ENCODE results near the gene MYO1F. TPM values are rescaled to one million over a fixed set of nuclear protein-coding genes. Genes with fewer than 3 reads are reported as not detected.

The MYO1F gene
- polyA plus RNA-seq, 2 of the 4 experiments (the other 2 are of a cell fraction) = 0.23 to 0.37 TPM

GRCh38 chr19:8537099-8537498, 40.1 kb downstream of the MYO1F start (continued):
- TF ChIP-seq CEBPB (IDR thresholded peaks at IDR 0.05) (no peak), NFE2L2 (conservative IDR thresholded peaks at IDR 0.05; ENCODE audit: low read length) (no peak), MYC (IDR thresholded peaks at IDR 0.05; ENCODE audit: borderline replicate concordance, low read length) (no peak), FOSL2 (IDR thresholded peaks at IDR 0.05) (no peak), FOSL2 (CRISPR knock-in tag; IDR thresholded peaks at IDR 0.05) (no peak), CHD4 (IDR thresholded peaks at IDR 0.05; ENCODE audit: borderline replicate concordance) (no peak), ZNF302 (CRISPR knock-in tag; IDR thresholded peaks at IDR 0.05) (no peak), BCL3 (IDR thresholded peaks at IDR 0.05) (no peak), HEYL (CRISPR knock-in tag; IDR thresholded peaks at IDR 0.05) (no peak), SREBF2 (IDR thresholded peaks at IDR 0.05) (no peak), NPAS2 (CRISPR knock-in tag; IDR thresholded peaks at IDR 0.05; ENCODE audit: borderline replicate concordance) (no peak), PBX3 (IDR thresholded peaks at IDR 0.05) (no peak), KDM1A (IDR thresholded peaks at IDR 0.05; ENCODE audit: low read depth) (no peak), ZC3H11A (IDR thresholded peaks at IDR 0.05) (no peak)

GRCh38 chr19:8536282-8536681, 41.0 kb downstream of the MYO1F start:
- FAIRE-seq = no peak
- CTCF ChIA-PET = no interaction called here
- no peak for ATAC-seq
- Histone ChIP-seq H3K9me3 (no peaks in the 10 kb centered on the region), H3K4me1 (no peaks in the 10 kb centered on the region), H3K4me2 (no peak overlapping the region), H3K4me3 (no peak overlapping the region), H3K27ac (no peak overlapping the region)
- POLR2A ChIA-PET = no interaction called here
- 80% methylated on average over 4 of the region's 22 CpGs for WGBS (ENCODE audit: missing lambda C conversion rate)
- TF ChIP-seq SMC3 (IDR thresholded peaks at IDR 0.05) (no peak), E2F6 (IDR thresholded peaks at IDR 0.05; ENCODE audit: borderline replicate concordance, low read depth) (no peak), FOXS1 (CRISPR knock-in tag; IDR thresholded peaks at IDR 0.05) (no peak), NR3C1 (IDR thresholded peaks at IDR 0.05) (no peak), CTCF (IDR thresholded peaks at IDR 0.05) (no peak), USF2 (IDR thresholded peaks at IDR 0.05) (no peak), EHF (CRISPR knock-in tag; IDR thresholded peaks at IDR 0.05) (no peak), HOXA7 (CRISPR knock-in tag; IDR thresholded peaks at IDR 0.05) (no peak), TP53 (CRISPR knock-in tag; IDR thresholded peaks at IDR 0.05) (no peak), RARB (CRISPR knock-in tag; IDR thresholded peaks at IDR 0.05) (no peak), RAD21 (conservative IDR thresholded peaks at IDR 0.05 in 1 of 2, IDR thresholded peaks at IDR 0.05 in 1 of 2) (no peak), JUNB (IDR thresholded peaks at IDR 0.05) (no peak), POLR2A (IDR thresholded peaks at IDR 0.05; ENCODE audit: low read length) (no peak), REST (IDR thresholded peaks at IDR 0.05) (no peak), CBX2 (IDR thresholded peaks at IDR 0.05; ENCODE audit: borderline replicate concordance, low read depth) (no peak)
- DNase-seq (ENCODE audit: low read depth in 1 of 2, low spot score in 1 of 2) = no peak

All from A549 (cell line).